Chondrocyte (in vitro differentiated cells): ENCODE results near the gene HRH1. TPM values are rescaled to one million over a fixed set of nuclear protein-coding genes. Genes with fewer than 3 reads are reported as not detected.

Source experiments
- DNase-seq: peaks from one replicate; pipeline ENCODE4 v3.0.0; 2021; ENCODE audit warnings: mixed read lengths, low spot score
- H3K27ac Mint-ChIP-seq: one replicate; pipeline ENCODE4 v1.8.0; 2021; ENCODE audit warnings: mild to moderate bottlenecking, moderate library complexity, mixed read lengths; ENCODE audit not compliant: unreplicated experiment
- H3K27me3 Mint-ChIP-seq: 2 replicates; pipeline ENCODE4 v1.8.0; 2021; ENCODE audit warnings: low read depth, mixed read lengths
- H3K36me3 Mint-ChIP-seq: 2 replicates; pipeline ENCODE4 v1.8.0; 2021; ENCODE audit warnings: low read depth, mixed read lengths
- H3K4me1 Mint-ChIP-seq: 2 replicates; pipeline ENCODE4 v1.8.0; 2021; ENCODE audit warnings: low read depth, mild to moderate bottlenecking, mixed read lengths
- H3K4me3 Mint-ChIP-seq: one replicate; pipeline ENCODE4 v1.8.0; 2021; ENCODE audit warnings: mild to moderate bottlenecking, moderate library complexity, mixed read lengths; ENCODE audit not compliant: unreplicated experiment
- H3K9me3 Mint-ChIP-seq: 2 replicates; pipeline ENCODE4 v1.8.0; 2021; ENCODE audit warnings: low read depth, mixed read lengths
- total RNA-seq: library from RNA; stranded (reverse); gene quantifications from 3 replicates; pipeline ENCODE4 v1.2.1, GENCODE V29; 2021
- TF ChIP-seq, protein P1 (sequence below): fragments of 200-600 bp; sonication (generic); IDR thresholded peaks from 2 replicates; pipeline ENCODE4 v1.5.0; 2021; ENCODE audit warnings: antibody characterized with exemption, mild to moderate bottlenecking, moderate library complexity

Gene HRH1
- total RNA-seq, 1 donor from 2014 or later, result 30.1 TPM

DNA sequence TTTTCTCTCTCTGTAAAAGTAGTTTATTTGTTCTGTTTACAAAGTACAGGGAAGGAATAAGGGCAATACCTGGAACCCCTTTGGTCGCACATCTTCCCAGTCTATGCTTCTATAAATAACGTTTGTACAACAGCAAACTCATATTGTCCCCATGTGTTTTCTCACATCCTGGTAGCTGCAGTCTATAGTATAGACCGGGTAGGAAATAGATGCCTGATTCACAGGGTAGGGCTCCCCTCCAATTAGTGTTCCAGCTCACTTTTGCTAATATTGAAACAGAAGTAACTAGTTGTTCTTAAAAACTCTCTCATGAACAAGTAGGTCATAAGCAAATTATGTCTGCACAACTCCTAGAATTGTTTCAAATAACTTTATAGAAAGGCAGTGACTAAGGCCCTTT, 135.6 kb downstream of the HRH1 start:
- DNase-seq, result no peak
- Mint-ChIP-seq H3K27me3 (no peaks in the 10 kb centered on the region), H3K27ac (peak overlapping the region; percentile 96), H3K9me3 (no peaks in the 10 kb centered on the region), H3K4me1 (peaks cover 51% of the 10 kb centered on the region), H3K36me3 (peaks cover 2% of the 10 kb centered on the region), H3K4me3 (no peak overlapping the region)
- TF ChIP-seq, protein P1, sequence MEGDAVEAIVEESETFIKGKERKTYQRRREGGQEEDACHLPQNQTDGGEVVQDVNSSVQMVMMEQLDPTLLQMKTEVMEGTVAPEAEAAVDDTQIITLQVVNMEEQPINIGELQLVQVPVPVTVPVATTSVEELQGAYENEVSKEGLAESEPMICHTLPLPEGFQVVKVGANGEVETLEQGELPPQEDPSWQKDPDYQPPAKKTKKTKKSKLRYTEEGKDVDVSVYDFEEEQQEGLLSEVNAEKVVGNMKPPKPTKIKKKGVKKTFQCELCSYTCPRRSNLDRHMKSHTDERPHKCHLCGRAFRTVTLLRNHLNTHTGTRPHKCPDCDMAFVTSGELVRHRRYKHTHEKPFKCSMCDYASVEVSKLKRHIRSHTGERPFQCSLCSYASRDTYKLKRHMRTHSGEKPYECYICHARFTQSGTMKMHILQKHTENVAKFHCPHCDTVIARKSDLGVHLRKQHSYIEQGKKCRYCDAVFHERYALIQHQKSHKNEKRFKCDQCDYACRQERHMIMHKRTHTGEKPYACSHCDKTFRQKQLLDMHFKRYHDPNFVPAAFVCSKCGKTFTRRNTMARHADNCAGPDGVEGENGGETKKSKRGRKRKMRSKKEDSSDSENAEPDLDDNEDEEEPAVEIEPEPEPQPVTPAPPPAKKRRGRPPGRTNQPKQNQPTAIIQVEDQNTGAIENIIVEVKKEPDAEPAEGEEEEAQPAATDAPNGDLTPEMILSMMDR, result no peak

DNA sequence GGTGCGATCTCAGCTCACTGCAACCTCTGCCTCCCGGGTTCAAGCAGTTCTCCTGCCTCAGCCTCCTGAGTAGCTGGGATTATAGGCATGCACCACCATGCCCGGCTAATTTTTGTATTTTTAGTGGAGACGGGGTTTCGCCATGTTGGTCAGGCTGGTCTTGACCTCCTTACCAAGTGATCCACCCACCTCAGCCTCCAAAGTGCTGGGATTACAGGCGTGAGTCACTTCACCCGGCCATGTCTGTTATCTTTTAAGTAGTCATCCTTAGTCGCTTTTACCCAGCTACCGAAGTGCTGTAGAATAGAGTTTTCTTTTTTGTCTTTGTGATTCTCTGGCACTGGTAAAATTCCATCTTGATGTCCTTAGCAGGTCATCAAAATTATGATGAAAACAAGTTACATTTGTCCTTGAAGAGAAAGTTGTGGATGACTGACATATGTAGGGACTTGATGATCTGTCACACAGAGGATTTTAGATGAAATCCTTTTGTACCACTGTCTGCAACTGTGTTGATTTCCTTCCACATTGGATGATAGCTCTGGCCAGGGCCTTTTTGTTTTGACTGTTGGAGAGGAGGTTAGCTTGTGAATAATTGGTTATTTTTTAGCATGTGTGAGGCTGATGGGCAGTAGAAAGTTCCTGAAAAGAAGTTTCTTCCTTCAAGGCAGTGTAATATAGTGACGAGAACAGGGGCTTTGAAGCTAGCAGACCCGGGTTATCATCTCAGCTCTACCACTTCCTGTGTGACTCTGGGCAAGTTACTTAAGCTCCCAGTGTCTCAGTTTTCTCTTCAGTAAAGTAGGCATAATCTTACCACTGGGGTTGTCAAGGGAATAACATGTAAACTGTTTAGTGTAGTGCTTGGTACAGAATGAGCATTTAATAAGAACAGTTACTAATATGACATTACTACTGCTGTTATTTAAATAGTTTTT, 136.7 kb downstream of the HRH1 start:
- TF ChIP-seq, protein P1, result no peak
- no peaks in the 10 kb centered on the region for H3K9me3 Mint-ChIP-seq
- H3K4me1 Mint-ChIP-seq, result peaks cover 51% of the 10 kb centered on the region
- no peak overlapping the region for H3K4me3 Mint-ChIP-seq
- H3K27ac Mint-ChIP-seq, result peak overlapping the region; percentile 53
- no peaks in the 10 kb centered on the region for H3K27me3 Mint-ChIP-seq
- no peak for DNase-seq
- peaks cover 4% of the 10 kb centered on the region for H3K36me3 Mint-ChIP-seq

DNA sequence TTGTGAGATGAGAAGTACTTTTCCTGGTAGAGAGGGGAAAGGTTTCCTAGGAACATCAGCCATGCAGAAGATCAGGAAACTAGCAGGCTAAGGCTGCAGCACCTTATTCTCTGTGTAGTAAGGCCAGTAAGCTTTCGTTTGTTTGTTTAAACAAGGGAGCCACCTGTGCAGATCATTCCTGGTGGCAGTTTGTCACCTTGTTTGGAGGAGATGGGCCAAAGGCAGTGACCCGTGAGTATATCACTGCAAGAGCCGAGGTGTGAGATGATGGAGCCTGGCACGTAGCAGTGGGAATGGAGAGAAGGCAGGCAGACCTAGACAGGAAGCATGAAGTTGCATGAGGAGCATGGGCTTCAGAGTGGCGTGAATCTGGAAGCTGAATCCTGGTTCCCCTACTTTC, 137.5 kb downstream of the HRH1 start:
- no peak overlapping the region for H3K27ac Mint-ChIP-seq
- H3K4me1 Mint-ChIP-seq, result peaks cover 51% of the 10 kb centered on the region
- DNase-seq, result no peak
- H3K4me3 Mint-ChIP-seq, result no peak overlapping the region
- TF ChIP-seq, protein P1, result no peak
- no peaks in the 10 kb centered on the region for H3K27me3 Mint-ChIP-seq
- peaks cover 4% of the 10 kb centered on the region for H3K36me3 Mint-ChIP-seq
- no peaks in the 10 kb centered on the region for H3K9me3 Mint-ChIP-seq

DNA sequence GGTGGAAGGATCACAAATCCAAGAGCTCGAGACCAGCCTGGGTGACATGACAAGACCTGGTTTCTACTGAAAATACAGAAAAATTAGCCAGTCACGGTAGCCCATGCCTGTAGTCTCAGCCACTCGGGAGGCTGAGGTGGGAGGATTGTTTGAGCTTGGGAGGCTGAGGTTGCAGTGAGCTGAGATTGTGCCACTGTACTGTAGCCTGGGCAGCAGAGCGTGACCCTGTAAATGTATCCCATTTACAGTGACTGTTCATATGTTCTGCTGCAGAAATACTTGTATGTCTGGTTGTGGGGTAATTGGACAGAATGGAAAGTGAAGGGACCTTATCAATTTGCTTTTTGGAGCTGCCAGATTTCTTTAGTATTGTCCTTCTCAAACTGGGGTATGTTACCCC, 142.8 kb downstream of the HRH1 start:
- no peaks in the 10 kb centered on the region for H3K27me3 Mint-ChIP-seq
- peaks cover 5% of the 10 kb centered on the region for H3K4me1 Mint-ChIP-seq
- DNase-seq, result no peak
- H3K36me3 Mint-ChIP-seq, result peaks cover 28% of the 10 kb centered on the region
- TF ChIP-seq, protein P1, result no peak
- H3K27ac Mint-ChIP-seq, result no peak overlapping the region
- H3K9me3 Mint-ChIP-seq, result no peaks in the 10 kb centered on the region
- H3K4me3 Mint-ChIP-seq, result no peak overlapping the region

DNA sequence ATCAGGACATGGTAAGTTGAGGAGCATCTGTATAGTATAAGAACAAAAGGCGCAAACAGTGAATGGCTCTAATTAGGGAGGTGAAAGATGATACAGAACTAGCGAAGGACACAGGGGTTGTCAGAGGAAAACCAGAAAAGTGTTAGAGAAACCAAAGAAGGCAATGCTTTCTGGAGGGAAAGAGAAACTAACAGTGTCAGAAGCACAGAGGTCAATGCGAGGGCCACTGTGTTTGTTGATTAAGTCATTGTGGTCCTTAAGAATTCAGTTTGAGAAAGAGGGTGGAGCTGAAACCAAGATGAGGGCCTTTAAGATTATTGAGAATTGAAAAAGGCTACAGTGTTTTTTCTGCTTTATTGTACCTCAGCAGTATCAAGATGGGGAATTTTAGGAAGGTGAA, 146.7 kb downstream of the HRH1 start:
- TF ChIP-seq, protein P1, result no peak
- H3K27ac Mint-ChIP-seq, result no peak overlapping the region
- H3K4me1 Mint-ChIP-seq, result peaks cover 11% of the 10 kb centered on the region
- H3K9me3 Mint-ChIP-seq, result no peaks in the 10 kb centered on the region
- H3K4me3 Mint-ChIP-seq, result no peak overlapping the region
- peaks cover 32% of the 10 kb centered on the region for H3K36me3 Mint-ChIP-seq
- no peaks in the 10 kb centered on the region for H3K27me3 Mint-ChIP-seq
- DNase-seq, result no peak
